Spleen (tissue), 11 donors: ENCODE measurements around the gene BTK. TPM values are rescaled to one million over a fixed set of nuclear protein-coding genes. Genes with fewer than 3 reads are reported as not detected.

ENCODE experiments used
- DNase-seq: peaks from one replicate; pipeline ENCODE4 v3.0.0-alpha.2; 2020
- H3K27ac ChIP-seq, 8 donors: fragments of 200-600 bp; sonication (generic) in 7 of 8; 1 replicate in 4 of 8; 2 replicates in 4 of 8; pipeline versions ENCODE4 v1.5.0 to v1.8.0; 2016 to 2021; ENCODE audit warnings: inconsistent platforms in 4 of 8, mild to moderate bottlenecking in 4 of 8, moderate library complexity in 1 of 8
- H3K27me3 ChIP-seq, 7 donors: fragments of 200-600 bp; sonication (generic) in 6 of 7; replicated peaks in 1 of 7; 1 replicate in 4 of 7; 2 replicates in 3 of 7; pipeline versions ENCODE4 v1.5.0 to v1.8.0; 2016 to 2021; ENCODE audit warnings: inconsistent platforms in 3 of 7, mild to moderate bottlenecking in 1 of 7
- H3K36me3 ChIP-seq, 6 donors: fragments of 200-600 bp; sonication (generic) in 5 of 6; 1 replicate in 4 of 6; 2 replicates in 2 of 6; pipeline versions ENCODE4 v1.5.0 to v1.8.0; 2016 to 2021; ENCODE audit warnings: inconsistent platforms in 2 of 6
- H3K4me1 ChIP-seq, 6 donors: fragments of 200-600 bp; sonication (generic) in 5 of 6; 1 replicate in 3 of 6; 2 replicates in 3 of 6; pipeline versions ENCODE4 v1.5.0 to v1.8.0; 2016 to 2021; ENCODE audit warnings: inconsistent platforms in 3 of 6
- H3K4me3 ChIP-seq, 8 donors: fragments of 200-600 bp; sonication (generic) in 7 of 8; 1 replicate in 4 of 8; 2 replicates in 4 of 8; pipeline versions ENCODE4 v1.5.0 to v1.8.0; 2016 to 2021; ENCODE audit warnings: inconsistent platforms in 4 of 8, mild to moderate bottlenecking in 4 of 8, moderate library complexity in 2 of 8
- H3K9me3 ChIP-seq, 8 donors: fragments of 200-600 bp; sonication (generic) in 7 of 8; 1 replicate in 4 of 8; 2 replicates in 4 of 8; pipeline versions ENCODE4 v1.5.0 to v1.8.0; 2016 to 2021; ENCODE audit warnings: inconsistent platforms in 4 of 8
- CTCF ChIP-seq, 11 experiments: fragments of 200-600 bp in 7 of 11; fragments of 450-650 bp in 4 of 11; sonication (generic) in 4 of 11; IDR thresholded peaks in 8 of 11; conservative IDR thresholded peaks in 3 of 11; 1 replicate in 7 of 11; 2 replicates in 4 of 11; pipeline versions ENCODE4 v1.4.0 to v1.8.0; 2016 to 2021; ENCODE audit warnings: antibody characterized with exemption in 11 of 11, inconsistent platforms in 4 of 11, mild to moderate bottlenecking in 1 of 11
- POLR2A ChIP-seq, 3 donors: fragments of 450-650 bp; IDR thresholded peaks; one replicate each; pipeline ENCODE4 v1.5.1; 2017; ENCODE audit warnings: antibody characterized with exemption in 3 of 3, mild to moderate bottlenecking in 1 of 3
- POLR2AphosphoS5 ChIP-seq, 3 donors: sonication (generic); formaldehyde crosslinking; IDR thresholded peaks; one replicate each; pipeline ENCODE4 v1.5.1; 2017; ENCODE audit warnings: antibody characterized with exemption in 3 of 3
- WGBS, 5 donors: extraction: QIAGEN DNeasy Blood & Tissue Kit in 3 of 5; methylation state at CpG; one replicate each; pipeline versions ENCODE4 v1.1.5 to v1.1.7; 2013 to 2018; 5-methylcytosine and 5-hydroxymethylcytosine counted together
- intact Hi-C: fragments of 100-400 bp; cut with DNase I; formaldehyde crosslinking; loops from one replicate; pipeline ENCODE4 v1.15.0; 2023; ENCODE audit warnings: low total_unique reads
- polyA plus RNA-seq, 3 donors: library from polyadenylated mRNA; stranded (reverse); fragments of 200-250 nt; gene quantifications; one replicate each; pipeline ENCODE4 v1.2.1, GENCODE V29; 2013
- total RNA-seq, 7 donors: library from RNA; depleted of rRNA in 3 of 7; stranded (reverse); fragments of >200 nt in 3 of 7; fragmentation: NEBNext Ultra II Directional in 4 of 7; extraction: Animal tissue kit (Norgen Biotek cat#: 25700) in 4 of 7; gene quantifications; one replicate each; pipeline versions ENCODE4 v1.1.0 to v1.2.1, GENCODE V29; 2016 to 2021
- donor health status: healthy with polysubstance abuse.
- donor health status: DM: no; HTN: no; CAD: no; lungs with moderate emphysema.
- donor health status: DM: no; HTN: no; CAD: no.
- donor health status: Bipolar disorder and iron deficiency.
- donor health status: healthy.
- donor health status: DM: no; HTN: no; CAD: no.
- donor health status: DM: yes; HTN: yes; CAD: no.

BTK gene
- total and polyA plus RNA-seq, 10 donors, result 70.7 to 139 (median 82.6) TPM

GRCh38 chrX:101359966-101360365, 26.0 kb downstream of the BTK start:
- no peaks in the 10 kb centered on the region for H3K9me3 ChIP-seq
- H3K27me3 ChIP-seq, result no peaks in the 10 kb centered on the region
- no peak overlapping the region for H3K27ac ChIP-seq
- peaks cover 0 to 85% (median 0%) of the 10 kb centered on the region in 6 donors for H3K36me3 ChIP-seq
- no peak for DNase-seq
- H3K4me3 ChIP-seq, result no peak overlapping the region
- H3K4me1 ChIP-seq, result peaks cover 0 to 4% (median 0%) of the 10 kb centered on the region in 6 donors
- intact Hi-C loops, result no loop called here
- WGBS, 5 donors, result 53 to 82% (median 74%) methylated on average over 1 of the region's 1 CpG
- TF ChIP-seq POLR2A (IDR thresholded peaks at IDR 0.05), result no peak
- no peak for TF ChIP-seq CTCF (IDR thresholded peaks at IDR 0.05 in 8 of 11, conservative IDR thresholded peaks at IDR 0.05 in 3 of 11)
- TF ChIP-seq POLR2AphosphoS5 (IDR thresholded peaks at IDR 0.05), result no peak

GRCh38 chrX:101357166-101357795, 28.7 kb downstream of the BTK start:
- TF ChIP-seq POLR2A (IDR thresholded peaks at IDR 0.05), result no peak
- TF ChIP-seq CTCF (IDR thresholded peaks at IDR 0.05 in 8 of 11, conservative IDR thresholded peaks at IDR 0.05 in 3 of 11), result peak in 3 of 11 experiments; percentile 6 to 32 (median 9)
- TF ChIP-seq POLR2AphosphoS5 (IDR thresholded peaks at IDR 0.05), result no peak
- H3K27ac ChIP-seq, result no peak overlapping the region
- intact Hi-C loops, result no loop called here
- H3K4me1 ChIP-seq, result peaks cover 0 to 4% (median 0%) of the 10 kb centered on the region in 6 donors
- H3K9me3 ChIP-seq, result no peaks in the 10 kb centered on the region
- H3K4me3 ChIP-seq, result no peak overlapping the region
- DNase-seq, result no peak
- 47 to 90% (median 58%) methylated on average over 5 of the region's 5 CpGs for WGBS, 5 donors
- no peaks in the 10 kb centered on the region for H3K27me3 ChIP-seq
- peaks cover 0 to 99% (median 0%) of the 10 kb centered on the region in 6 donors for H3K36me3 ChIP-seq

GRCh38 chrX:101349193-101349562, 36.8 kb downstream of the BTK start:
- H3K27me3 ChIP-seq, result peaks cover 0 to 3% (median 0%) of the 10 kb centered on the region in 7 donors
- intact Hi-C loops, result no loop called here
- 36 to 50% (median 44%) methylated on average over 4 of the region's 4 CpGs for WGBS, 5 donors
- peak overlapping the region in 7 of 8 donors; percentile 78 to 91 (median 86) for H3K27ac ChIP-seq
- TF ChIP-seq CTCF (IDR thresholded peaks at IDR 0.05 in 8 of 11, conservative IDR thresholded peaks at IDR 0.05 in 3 of 11), result no peak
- TF ChIP-seq POLR2A (IDR thresholded peaks at IDR 0.05), result no peak
- TF ChIP-seq POLR2AphosphoS5 (IDR thresholded peaks at IDR 0.05), result no peak
- H3K36me3 ChIP-seq, result peaks cover 0 to 54% (median 0%) of the 10 kb centered on the region in 6 donors
- no peak for DNase-seq
- H3K4me1 ChIP-seq, result peaks cover 0 to 28% (median 14%) of the 10 kb centered on the region in 6 donors
- no peaks in the 10 kb centered on the region for H3K9me3 ChIP-seq
- peak overlapping the region; percentile 47 to 81 (median 60) for H3K4me3 ChIP-seq

- Histone ChIP-seq H3K36me3 (peaks cover 0 to 53% (median 0%) of the 10 kb centered on the region in 6 donors), H3K4me3 (peak within 1 kb of the TSS; percentile 47 to 81 (median 60)), H3K4me1 (peaks cover 0 to 28% (median 14%) of the 10 kb centered on the region in 6 donors), H3K27ac (peak within 1 kb of the TSS in 7 of 8 donors; percentile 78 to 91 (median 86)), H3K9me3 (no peaks in the 10 kb centered on the region), H3K27me3 (peaks cover 0 to 3% (median 0%) of the 10 kb centered on the region in 7 donors)
- TF ChIP-seq CTCF (IDR thresholded peaks at IDR 0.05 in 8 of 11, conservative IDR thresholded peaks at IDR 0.05 in 3 of 11) (no peak), POLR2A (IDR thresholded peaks at IDR 0.05) (peak in 1 of 3 donors; percentile 12), POLR2AphosphoS5 (IDR thresholded peaks at IDR 0.05) (peak; percentile 91 to 95 (median 93))
- WGBS, 5 donors, result 0 to 31% (median 0%) methylated on average over 30 to 55 of the region's 55 CpGs
- intact Hi-C loops, result no loop called here
- DNase-seq, result peak; percentile 94
These were observed 37.4 kb downstream of the BTK start, which contains the start of gene TIMM8A for GRCh38 chrX:101348452-101349192. TIMM8A (minus strand) TSS chrX:101348742; CDS start chrX:101348664, 78 bp downstream.
